ENCODE data around the gene PRAME. TPM values are rescaled to one million over a fixed set of nuclear protein-coding genes. Genes with fewer than 3 reads are reported as not detected.
A peak's percentile ranks its signal among the peaks of the same experiment; 100 is the strongest.

PRAME gene
- total and polyA plus RNA-seq, 2 of the 13 experiments (the other 11 are each of a cell fraction or from before 2014, with no cell fraction given), result 0.11 to 0.83 TPM

DNA sequence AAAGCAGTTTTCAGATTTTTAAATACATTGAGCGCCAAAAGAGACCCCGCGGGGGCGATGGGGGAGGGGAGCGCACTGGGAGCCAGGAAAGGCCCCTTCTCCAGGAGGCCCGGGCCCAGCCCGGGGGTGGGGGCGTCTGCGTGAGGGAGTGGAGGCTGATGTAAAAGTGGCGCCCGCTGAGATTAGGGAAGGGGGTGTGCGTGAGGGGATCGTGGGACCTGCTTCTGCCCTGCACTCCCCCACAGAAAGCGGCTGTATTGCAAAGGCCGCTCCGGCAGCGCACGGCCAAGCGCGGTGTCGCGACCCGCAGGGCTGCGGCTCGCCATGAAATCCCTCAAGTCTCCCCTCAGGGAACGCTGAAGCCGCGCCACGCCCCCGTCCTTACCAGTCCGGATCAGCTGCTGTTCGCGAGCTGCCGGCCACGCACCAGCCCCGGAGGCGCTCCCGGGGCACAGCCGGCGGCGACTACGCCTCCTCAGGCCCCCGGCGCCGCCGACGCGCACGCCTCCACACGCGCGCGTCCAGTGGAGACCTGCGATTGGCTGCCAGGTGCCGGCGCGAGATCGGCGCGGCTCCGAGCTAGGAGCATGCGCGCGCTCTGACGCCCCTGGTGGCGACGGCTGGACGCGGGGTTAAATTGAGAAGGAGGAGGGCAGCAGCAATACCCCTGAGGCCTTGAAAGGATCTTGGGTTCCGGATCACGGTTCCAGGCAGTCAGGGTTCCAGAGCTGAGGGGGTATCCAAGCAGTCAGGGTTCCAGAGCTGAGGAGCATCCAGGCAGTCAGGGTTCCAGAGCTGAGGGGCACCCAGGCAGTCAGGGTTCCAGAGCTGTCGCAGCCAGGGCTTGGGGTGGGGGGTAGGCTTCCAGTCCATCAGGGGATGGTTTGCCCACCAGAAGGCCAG lies 50.5 kb downstream of the PRAME start, which contains the start of gene ZNF280B (continued):
- no peak for TF ChIP-seq ZKSCAN5 (CRISPR knock-in tag; IDR thresholded peaks at IDR 0.05)
- no peak for TF ChIP-seq ZSCAN22 (CRISPR knock-in tag; IDR thresholded peaks at IDR 0.05)
- TF ChIP-seq ZFP36L2 (CRISPR knock-in tag; IDR thresholded peaks at IDR 0.05), result no peak
- TF ChIP-seq ZNF232 (CRISPR knock-in tag; IDR thresholded peaks at IDR 0.05; ENCODE audit: borderline replicate concordance), result no peak
- TF ChIP-seq ZNF7 (CRISPR knock-in tag; IDR thresholded peaks at IDR 0.05), result no peak
- peak; percentile 44; the same call in 1 of the 2 replicates for TF ChIP-seq ARHGAP35 (CRISPR knock-in tag; IDR thresholded peaks at IDR 0.05; ENCODE audit: borderline replicate concordance)
- no peak for TF ChIP-seq SALL2 (CRISPR knock-in tag; IDR thresholded peaks at IDR 0.05)
- 0 out of 2 replicates have a peak, but pooled peaks have one; percentile 38 for TF ChIP-seq KLF9 (CRISPR knock-in tag; IDR thresholded peaks at IDR 0.05; ENCODE audit: low read depth)
- peak; percentile 44; the same call in 1 of the 2 replicates for TF ChIP-seq ZNF607 (CRISPR knock-in tag; IDR thresholded peaks at IDR 0.05; ENCODE audit: borderline replicate concordance)
- no peak for TF ChIP-seq FOXO1 (CRISPR knock-in tag; IDR thresholded peaks at IDR 0.05)
- 0 out of 2 replicates have a peak, but pooled peaks have one; percentile 36 for TF ChIP-seq ZNF670 (CRISPR knock-in tag; IDR thresholded peaks at IDR 0.05; ENCODE audit: borderline replicate concordance)
- TF ChIP-seq KAT8 (CRISPR knock-in tag; IDR thresholded peaks at IDR 0.05), result peak; percentile 61; the same call in 1 of the 2 replicates
- no peak for TF ChIP-seq ZNF10 (CRISPR knock-in tag; IDR thresholded peaks at IDR 0.05; ENCODE audit: borderline replicate concordance, low read depth)
- TF ChIP-seq ZNF136 (CRISPR knock-in tag; IDR thresholded peaks at IDR 0.05; ENCODE audit: low read depth), result no peak
- TF ChIP-seq HMG20A (CRISPR knock-in tag; IDR thresholded peaks at IDR 0.05; ENCODE audit: borderline replicate concordance), result no peak
- peak; percentile 19; the same call in 1 of the 2 replicates for TF ChIP-seq SOX5 (CRISPR knock-in tag; IDR thresholded peaks at IDR 0.05; ENCODE audit: borderline replicate concordance)
- TF ChIP-seq NR2F2 (IDR thresholded peaks at IDR 0.05; ENCODE audit: borderline replicate concordance, low read depth), result no peak
- TF ChIP-seq KLF12 (CRISPR knock-in tag; IDR thresholded peaks at IDR 0.05; ENCODE audit: borderline replicate concordance), result no peak
- TF ChIP-seq, protein P1, sequence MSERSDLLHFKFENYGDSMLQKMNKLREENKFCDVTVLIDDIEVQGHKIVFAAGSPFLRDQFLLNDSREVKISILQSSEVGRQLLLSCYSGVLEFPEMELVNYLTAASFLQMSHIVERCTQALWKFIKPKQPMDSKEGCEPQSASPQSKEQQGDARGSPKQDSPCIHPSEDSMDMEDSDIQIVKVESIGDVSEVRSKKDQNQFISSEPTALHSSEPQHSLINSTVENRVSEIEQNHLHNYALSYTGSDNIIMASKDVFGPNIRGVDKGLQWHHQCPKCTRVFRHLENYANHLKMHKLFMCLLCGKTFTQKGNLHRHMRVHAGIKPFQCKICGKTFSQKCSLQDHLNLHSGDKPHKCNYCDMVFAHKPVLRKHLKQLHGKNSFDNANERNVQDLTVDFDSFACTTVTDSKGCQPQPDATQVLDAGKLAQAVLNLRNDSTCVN (CRISPR knock-in tag; IDR thresholded peaks at IDR 0.05; ENCODE audit: borderline replicate concordance), result peak; percentile 31; the same call in 1 of the 2 replicates
- TF ChIP-seq REPIN1 (CRISPR knock-in tag; IDR thresholded peaks at IDR 0.05; ENCODE audit: borderline replicate concordance, low read depth), result no peak; the same call in none of the 2 replicates
- TF ChIP-seq MTF1 (CRISPR knock-in tag; IDR thresholded peaks at IDR 0.05), result no peak
- TF ChIP-seq, protein P2, sequence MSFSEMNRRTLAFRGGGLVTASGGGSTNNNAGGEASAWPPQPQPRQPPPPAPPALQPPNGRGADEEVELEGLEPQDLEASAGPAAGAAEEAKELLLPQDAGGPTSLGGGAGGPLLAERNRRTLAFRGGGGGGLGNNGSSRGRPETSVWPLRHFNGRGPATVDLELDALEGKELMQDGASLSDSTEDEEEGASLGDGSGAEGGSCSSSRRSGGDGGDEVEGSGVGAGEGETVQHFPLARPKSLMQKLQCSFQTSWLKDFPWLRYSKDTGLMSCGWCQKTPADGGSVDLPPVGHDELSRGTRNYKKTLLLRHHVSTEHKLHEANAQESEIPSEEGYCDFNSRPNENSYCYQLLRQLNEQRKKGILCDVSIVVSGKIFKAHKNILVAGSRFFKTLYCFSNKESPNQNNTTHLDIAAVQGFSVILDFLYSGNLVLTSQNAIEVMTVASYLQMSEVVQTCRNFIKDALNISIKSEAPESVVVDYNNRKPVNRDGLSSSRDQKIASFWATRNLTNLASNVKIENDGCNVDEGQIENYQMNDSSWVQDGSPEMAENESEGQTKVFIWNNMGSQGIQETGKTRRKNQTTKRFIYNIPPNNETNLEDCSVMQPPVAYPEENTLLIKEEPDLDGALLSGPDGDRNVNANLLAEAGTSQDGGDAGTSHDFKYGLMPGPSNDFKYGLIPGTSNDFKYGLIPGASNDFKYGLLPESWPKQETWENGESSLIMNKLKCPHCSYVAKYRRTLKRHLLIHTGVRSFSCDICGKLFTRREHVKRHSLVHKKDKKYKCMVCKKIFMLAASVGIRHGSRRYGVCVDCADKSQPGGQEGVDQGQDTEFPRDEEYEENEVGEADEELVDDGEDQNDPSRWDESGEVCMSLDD (CRISPR knock-in tag; IDR thresholded peaks at IDR 0.05; ENCODE audit: borderline replicate concordance), result peak; percentile 52; the same call in 1 of the 2 replicates
- no peak for TF ChIP-seq ZNF672 (CRISPR knock-in tag; IDR thresholded peaks at IDR 0.05)

Data from HepG2 (cell line).